ENCODE data around the gene SLC2A14.
"Not testable (repeated sequence)": the region's sequence is repeated elsewhere in the genome, so short reads cannot be mapped to it uniquely, and the experiment has no call there.

Gene SLC2A14

DNA sequence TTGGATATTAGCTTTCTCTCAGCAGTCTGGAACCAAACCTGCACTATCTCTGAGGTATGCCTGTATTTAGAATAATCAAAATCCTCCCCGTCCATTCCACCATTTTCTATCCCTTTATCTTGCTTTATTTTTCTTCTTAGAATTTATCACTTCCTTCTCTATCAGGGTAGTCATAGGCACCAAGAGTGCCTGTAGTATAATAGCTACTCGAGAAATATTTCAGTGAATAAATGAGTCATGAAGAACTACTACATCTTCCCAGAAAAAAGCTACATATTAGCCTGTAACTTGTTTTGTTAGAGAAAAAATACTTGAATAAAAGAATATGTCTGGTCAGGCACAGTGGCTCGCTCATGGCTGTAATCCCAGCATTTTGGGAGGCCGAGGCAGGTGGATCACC, 4.3 kb downstream of the SLC2A14 start:
- DNase-seq: no peak

GRCh38 chr12:7864601-7865150, 8.0 kb downstream of the SLC2A14 start:
- DNase-seq: no peak

- DNase-seq: not testable (repeated sequence)
Measured at GRCh38 chr12:7862814-7863348, 9.8 kb downstream of the SLC2A14 start.

DNA sequence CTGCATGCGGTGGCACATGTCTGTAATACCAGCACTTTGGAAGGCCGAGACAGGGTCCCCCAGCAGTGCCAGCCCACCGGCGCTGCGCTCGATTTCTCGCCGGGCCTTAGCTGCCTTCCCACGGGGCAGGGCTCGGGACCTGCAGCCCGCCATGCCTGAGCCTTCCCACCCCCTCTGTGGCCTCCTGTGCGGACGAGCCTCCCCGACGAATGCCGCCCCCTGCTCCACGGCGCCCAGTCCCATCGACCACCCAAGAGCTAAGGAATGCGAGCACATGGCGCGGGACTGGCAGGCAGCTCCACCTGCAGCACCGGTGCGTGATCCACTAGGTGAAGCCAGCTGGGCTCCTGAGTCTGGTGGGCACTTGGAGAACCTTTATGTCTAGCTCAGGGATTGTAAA, 10.4 kb downstream of the SLC2A14 start:
- not testable (repeated sequence) for DNase-seq

DNA sequence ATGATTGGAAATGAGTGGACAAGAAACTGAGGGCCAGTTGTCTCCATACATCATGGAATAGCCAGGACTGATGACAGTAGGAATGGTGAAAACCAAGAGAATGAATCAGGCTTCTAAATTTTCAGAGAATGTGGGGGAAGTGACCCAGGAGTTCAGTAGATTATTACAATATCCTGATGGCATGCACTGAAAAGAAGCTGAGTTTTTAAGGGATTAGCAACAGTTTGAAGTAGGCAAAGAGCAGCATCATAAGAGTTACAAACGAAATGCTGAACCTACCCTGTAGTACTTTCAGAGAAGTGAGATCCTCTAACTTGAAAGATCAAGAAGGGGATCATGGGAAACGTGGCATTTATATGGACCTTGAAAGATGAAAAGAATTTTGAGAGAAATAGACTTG, 13.2 kb downstream of the SLC2A14 start:
- no peak for DNase-seq

- DNase-seq: no peak
Measured at GRCh38 chr12:7857971-7858370, 14.7 kb downstream of the SLC2A14 start.

DNA sequence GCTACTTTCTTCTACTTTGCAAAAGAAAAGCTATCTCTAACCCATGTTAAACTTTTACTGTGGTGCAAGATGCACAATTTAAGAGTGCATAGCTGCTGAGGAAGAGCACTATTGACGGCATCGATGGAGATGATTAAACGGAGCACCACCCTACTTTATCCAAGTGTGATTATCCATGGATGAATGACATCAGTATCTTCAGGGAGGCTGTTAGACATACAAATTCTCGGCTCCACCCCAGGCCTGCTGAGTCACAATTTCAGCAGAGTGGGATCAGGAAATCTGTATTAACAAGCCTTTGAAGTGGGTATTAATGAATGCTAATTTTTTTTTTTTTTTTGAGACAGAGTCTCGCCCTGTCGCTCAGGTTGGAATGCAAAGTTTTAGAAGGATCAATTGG, 16.2 kb downstream of the SLC2A14 start:
- DNase-seq: no peak

- no peak for DNase-seq
Measured at GRCh38 chr12:7853557-7853956, 19.2 kb downstream of the SLC2A14 start.

- not testable (repeated sequence) for DNase-seq
Measured at GRCh38 chr12:7851622-7852081, 21.1 kb downstream of the SLC2A14 start.

GRCh38 chr12:7850099-7850498, 22.6 kb downstream of the SLC2A14 start:
- DNase-seq: not testable (repeated sequence)

- not testable (repeated sequence) for DNase-seq
Measured at GRCh38 chr12:7848098-7848422, 24.7 kb downstream of the SLC2A14 start.

GRCh38 chr12:7847226-7848097, 25.3 kb downstream of the SLC2A14 start:
- DNase-seq: not testable (repeated sequence)

DNA sequence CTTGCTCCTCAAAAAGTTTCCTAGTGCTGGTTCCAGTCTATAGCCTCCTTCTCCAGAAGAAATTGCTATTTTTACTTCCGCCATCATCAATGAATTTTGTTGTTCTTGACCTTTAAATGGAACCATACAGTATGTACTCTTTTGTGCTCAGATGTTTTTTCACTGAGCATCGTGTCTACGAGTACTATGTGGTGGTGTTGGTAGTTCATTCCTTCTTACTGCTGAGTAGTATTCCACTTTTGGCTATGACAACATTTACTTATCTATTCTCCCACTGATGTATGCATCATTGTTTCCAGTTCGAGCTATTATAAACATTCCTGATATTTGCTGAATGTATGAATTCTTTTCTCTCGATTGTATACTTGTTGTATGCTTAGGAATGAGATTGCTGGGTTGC, 28.6 kb downstream of the SLC2A14 start:
- DNase-seq: no peak

- DNase-seq: not testable (repeated sequence)
Measured at GRCh38 chr12:7843583-7843982, 29.1 kb downstream of the SLC2A14 start.

- not testable (repeated sequence) for DNase-seq
Measured at GRCh38 chr12:7843149-7843548, 29.6 kb downstream of the SLC2A14 start.

DNA sequence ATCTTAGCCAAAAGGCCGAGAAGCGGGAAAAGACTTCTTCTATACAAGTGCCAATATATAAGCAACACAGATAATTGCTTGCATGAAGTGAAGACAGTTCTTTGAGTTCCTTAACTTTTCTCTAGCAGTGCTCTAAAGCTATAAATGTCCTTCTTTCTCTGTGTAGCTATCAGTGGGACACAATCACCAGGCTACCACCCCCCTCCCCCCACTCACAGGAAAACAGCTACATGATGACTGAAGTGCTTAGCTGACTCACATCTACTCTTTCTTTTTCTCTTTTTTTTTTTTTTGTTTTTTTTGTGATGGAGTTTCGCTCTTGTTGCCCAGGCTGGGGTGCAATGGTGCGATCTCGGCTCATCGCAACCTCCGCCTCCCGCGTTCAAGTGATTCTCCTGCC, 30.3 kb downstream of the SLC2A14 start:
- not testable (repeated sequence) for DNase-seq

DNA sequence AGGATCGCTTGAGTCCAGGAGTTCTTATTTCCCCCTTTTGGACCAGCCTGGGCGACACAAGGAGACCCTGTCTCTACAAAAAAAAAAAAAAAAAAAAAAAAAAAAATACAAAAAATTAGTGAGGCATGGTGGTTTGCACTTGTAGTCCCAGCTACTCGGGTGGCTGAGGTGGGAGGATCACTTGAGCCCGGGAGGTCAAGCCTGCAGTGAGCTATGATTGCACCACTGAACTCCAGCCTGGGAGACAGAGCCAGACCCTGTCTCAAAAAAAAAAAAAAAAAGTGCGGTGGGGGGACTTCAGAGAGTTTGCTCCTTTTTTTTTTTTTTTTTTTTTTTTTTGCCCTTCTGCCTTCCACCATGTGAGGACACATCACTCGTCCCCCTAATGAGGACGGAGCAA, 32.9 kb downstream of the SLC2A14 start:
- not testable (repeated sequence) for DNase-seq

GRCh38 chr12:7839226-7839625, 33.5 kb downstream of the SLC2A14 start:
- not testable (repeated sequence) for DNase-seq

GRCh38 chr12:7837366-7837765, 35.3 kb downstream of the SLC2A14 start:
- no peak for DNase-seq

- no peak for DNase-seq
Measured at GRCh38 chr12:7835766-7836165, 36.9 kb downstream of the SLC2A14 start.

DNA sequence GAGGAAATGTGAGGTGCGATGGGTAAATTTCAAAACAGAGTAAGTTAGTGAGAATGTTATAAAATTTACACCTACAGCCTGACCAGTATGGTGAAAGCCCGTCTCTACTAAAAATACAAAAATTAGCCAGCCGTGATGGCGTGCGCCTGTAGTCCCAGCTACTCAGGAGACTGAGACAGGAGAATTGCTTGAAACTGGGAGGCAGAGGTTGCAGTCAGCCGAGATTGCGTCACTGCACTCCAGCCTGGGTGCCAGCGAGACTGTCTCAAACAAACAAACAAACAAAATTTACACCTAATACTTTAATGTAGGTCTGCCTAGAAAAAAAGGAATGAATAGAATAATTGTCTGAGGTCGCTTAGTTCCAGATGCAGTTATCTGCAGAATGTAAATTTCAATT, 37.6 kb downstream of the SLC2A14 start:
- DNase-seq: no peak

- DNase-seq: no peak
Measured at GRCh38 chr12:7834701-7835100, 38.0 kb downstream of the SLC2A14 start.

DNA sequence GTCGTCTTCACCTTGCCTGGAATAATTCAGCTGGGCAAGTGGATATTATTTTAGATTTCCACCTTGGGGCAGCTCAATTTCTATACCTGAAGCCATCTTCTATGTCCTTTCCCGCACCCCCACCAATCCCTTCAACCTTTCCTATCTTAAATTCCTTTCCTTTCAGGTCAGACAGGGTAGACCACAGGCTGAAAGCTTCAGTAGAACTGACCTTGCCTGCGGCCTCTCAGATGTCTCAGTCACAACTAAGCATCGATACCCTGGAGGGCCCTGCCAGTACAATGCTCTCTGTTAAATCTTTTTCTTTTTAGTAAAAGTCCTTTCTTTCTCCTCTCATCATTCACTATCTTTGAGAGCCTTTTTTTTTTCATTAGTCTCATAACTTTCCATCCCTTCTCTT, 38.9 kb downstream of the SLC2A14 start:
- no peak for DNase-seq

DNA sequence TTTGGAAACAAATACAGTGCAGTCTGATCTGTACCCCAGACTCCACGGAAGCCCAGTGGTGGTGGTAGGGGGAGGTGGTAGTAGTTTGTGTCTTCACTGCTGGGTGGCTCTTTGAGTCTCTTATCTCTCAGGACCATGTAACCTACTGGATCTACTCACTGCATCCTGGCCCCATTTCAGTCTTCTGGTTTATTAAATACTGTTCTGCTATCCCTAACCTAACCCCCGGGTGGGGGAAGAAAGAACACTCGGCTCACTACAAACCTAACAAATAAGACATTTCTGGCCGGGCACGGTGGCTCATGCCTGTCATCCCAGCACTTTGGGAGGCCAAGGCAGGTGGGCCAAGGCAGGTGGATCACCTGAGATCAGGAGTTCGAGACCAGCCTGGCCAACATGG, 39.5 kb downstream of the SLC2A14 start:
- DNase-seq: not testable (repeated sequence)
